K562 (cell line): ENCODE results near the gene LTB4R2. TPM values are rescaled to one million over a fixed set of nuclear protein-coding genes. Genes with fewer than 3 reads are reported as not detected.

Experiments used
- ATAC-seq: fragments of 200-7000 bp; cut with Tn5 transposase; 3 replicates; pipeline ENCODE4 v1.9.1; 2020; ENCODE audit warnings: moderate library complexity
- BruUV-seq: library from RNA; stranded (reverse); fragments of 400-500 nt; replicated peaks from 2 replicates; lab custom pipeline; 2021; lab: Mats Ljungman, UMichigan
- CTCF ChIA-PET: fragments of 300-600 bp; formaldehyde crosslinking; extraction: SDS; loops from one replicate; lab custom pipeline; 2021; ENCODE audit warnings: low intra/inter-chr PET ratio; lab: Yijun Ruan, JAX
- POLR2A ChIA-PET: fragments of 300-600, 350-650 bp; sonication (Branson Sonifier 250); formaldehyde crosslinking; extraction: SDS; loops from one replicate; lab custom pipeline; 2021; ENCODE audit warnings: antibody characterized with exemption, inconsistent platforms; lab: Yijun Ruan, JAX
- DNase-seq, 4 experiments: peaks; one replicate each; pipeline versions ENCODE4 v3.0.0 to v3.0.0-alpha.2; 2011 to 2018; ENCODE audit warnings: low spot score in 3 of 4, mixed read lengths in 3 of 4; ENCODE audit errors: extremely low read depth in 1 of 4
- FAIRE-seq: peaks from 2 replicates; lab custom pipeline; 2011; peaks lifted over from hg19 to GRCh38; lab: Jason Lieb, UNC
- H2AFZ ChIP-seq: 2 replicates; pipeline ENCODE4 v1.6.0; 2011; ENCODE audit warnings: low read depth, low read length, control low read depth, inconsistent platforms
- H3K27ac ChIP-seq: fragments of 200-600 bp; 3 replicates; pipeline ENCODE4 v1.8.0; 2011; ENCODE audit warnings: low read depth, mild to moderate bottlenecking, control low read depth, inconsistent platforms, low read length, moderate library complexity, mixed read lengths; ENCODE audit errors: extremely low read depth
- H3K27me3 ChIP-seq, 2 experiments: fragments of 300-600 bp in 1 of 2; 2 replicates in 1 of 2; 3 replicates in 1 of 2; pipeline versions ENCODE4 v1.6.0 to v1.8.0; 2011; ENCODE audit warnings: inconsistent platforms in 2 of 2, low read length in 2 of 2, mild to moderate bottlenecking in 1 of 2, mixed read lengths in 1 of 2, moderate library complexity in 1 of 2; ENCODE audit not compliant: control insufficient read depth in 2 of 2, insufficient read depth in 2 of 2
- H3K36me3 ChIP-seq: fragments of 300-600 bp; 3 replicates; pipeline ENCODE4 v1.8.0; 2011; ENCODE audit warnings: mild to moderate bottlenecking, low read length, inconsistent platforms; ENCODE audit not compliant: control insufficient read depth, insufficient read depth
- H3K4me1 ChIP-seq, 2 experiments: fragments of 200-600 bp in 1 of 2; replicated peaks in 1 of 2; 2 replicates in 1 of 2; 3 replicates in 1 of 2; pipeline versions ENCODE4 v1.5.1 to v1.8.0; 2011; ENCODE audit warnings: inconsistent platforms in 2 of 2, low read length in 2 of 2, mild to moderate bottlenecking in 1 of 2, mixed read lengths in 1 of 2, moderate library complexity in 1 of 2; ENCODE audit not compliant: control insufficient read depth in 2 of 2, insufficient read depth in 2 of 2
- H3K4me2 ChIP-seq: 2 replicates; pipeline ENCODE4 v1.6.1; 2011; ENCODE audit warnings: low read length, control low read depth, inconsistent platforms, mixed read lengths; ENCODE audit not compliant: insufficient read depth
- H3K4me3 ChIP-seq: fragments of 200-600 bp; sonication (generic), shearing (Covaris generic); 2 replicates; pipeline ENCODE4 v1.5.1; 2016; ENCODE audit warnings: control low read depth, inconsistent platforms
- H3K79me2 ChIP-seq: fragments of 200-600 bp; 3 replicates; pipeline ENCODE4 v1.8.0; 2011; ENCODE audit warnings: low read length, inconsistent platforms; ENCODE audit not compliant: control insufficient read depth, insufficient read depth
- H3K9ac ChIP-seq, 2 experiments: 2 replicates each; pipeline versions ENCODE4 v1.6.0 to v1.6.1; 2011; ENCODE audit warnings: low read depth in 2 of 2, low read length in 2 of 2, control low read depth in 1 of 2, inconsistent platforms in 1 of 2, mild to moderate bottlenecking in 1 of 2, mixed read lengths in 1 of 2; ENCODE audit not compliant: insufficient read depth in 1 of 2
- H3K9me1 ChIP-seq: one replicate; pipeline ENCODE4 v1.6.0; 2011; ENCODE audit warnings: inconsistent platforms, mild to moderate bottlenecking, low read length, moderate library complexity; ENCODE audit not compliant: control insufficient read depth, insufficient read depth
- H3K9me3 ChIP-seq: replicated peaks from 2 replicates; pipeline ENCODE4 v1.5.1; 2011; ENCODE audit warnings: low read depth, low read length, inconsistent platforms; ENCODE audit not compliant: control insufficient read depth, insufficient read depth
- H4K20me1 ChIP-seq: replicated peaks from 2 replicates; pipeline ENCODE4 v1.6.1; 2011; ENCODE audit warnings: low read length, inconsistent platforms, mixed read lengths; ENCODE audit not compliant: control insufficient read depth, insufficient read depth
- CEBPG ChIP-seq, 3 experiments: fragments of 200-800 bp in 1 of 3; sonication (Bioruptor generic) in 1 of 3; sonication (generic) in 1 of 3; formaldehyde crosslinking in 1 of 3; IDR thresholded peaks in 2 of 3; conservative IDR thresholded peaks in 1 of 3; 2 replicates each; pipeline versions ENCODE4 v1.6.1 to v1.8.0; 2016 to 2022; ENCODE audit warnings: missing compliant biosample characterization in 2 of 3, missing genetic modification characterization in 2 of 3, mild to moderate bottlenecking in 1 of 3, missing genetic modification reagents in 1 of 3
- GATAD2A ChIP-seq: fragments of 450-650 bp; IDR thresholded peaks from 2 replicates; pipeline ENCODE4 v1.6.1; 2017
- GTF3C2 ChIP-seq: IDR thresholded peaks from 3 replicates; pipeline ENCODE4 v1.6.1; 2011; ENCODE audit warnings: borderline replicate concordance, mild to moderate bottlenecking, moderate library complexity; ENCODE audit not compliant: insufficient read length; ENCODE audit errors: extremely low read depth
- HNRNPUL1 ChIP-seq: fragments of 200-400 bp; formaldehyde crosslinking; IDR thresholded peaks from 2 replicates; pipeline ENCODE4 v1.6.1; 2017; ENCODE audit warnings: low read length
- HOMEZ ChIP-seq: fragments of 250-450 bp; sonication (Bioruptor Pico); IDR thresholded peaks from 2 replicates; pipeline ENCODE4 v1.4.0; 2020; ENCODE audit warnings: mild to moderate bottlenecking, moderate library complexity
- NFE2L1 ChIP-seq: fragments of 450-650 bp; IDR thresholded peaks from 2 replicates; pipeline ENCODE4 v1.6.1; 2016; ENCODE audit warnings: missing genetic modification characterization, low read depth, mild to moderate bottlenecking, missing compliant biosample characterization, moderate library complexity, borderline replicate concordance
- POLR2H ChIP-seq: IDR thresholded peaks from 2 replicates; pipeline ENCODE4 v1.6.1; 2016; ENCODE audit warnings: missing genetic modification characterization, low read depth, mild to moderate bottlenecking, control low read depth, missing compliant biosample characterization, moderate library complexity
- THRAP3 ChIP-seq: fragments of 450-650 bp; IDR thresholded peaks from 2 replicates; pipeline ENCODE4 v1.6.1; 2016; ENCODE audit warnings: mild to moderate bottlenecking, inconsistent platforms, borderline replicate concordance
- ZBTB49 ChIP-seq: sonication (generic); formaldehyde crosslinking; IDR thresholded peaks from 2 replicates; pipeline ENCODE4 v1.8.0; 2022; ENCODE audit warnings: missing genetic modification reagents, mild to moderate bottlenecking, borderline replicate concordance
- ZSCAN29 ChIP-seq: fragments of 450-650 bp; IDR thresholded peaks from 2 replicates; pipeline ENCODE4 v1.6.1; 2017
- WGBS: fragments of 100-300 bp; shearing (Covaris generic); methylation state at CpG from one replicate; pipeline ENCODE4 v1.1.6; 2016; ENCODE audit warnings: low coverage, mixed read lengths; ENCODE audit not compliant: insufficient coverage; ENCODE audit errors: missing lambda C conversion rate; 5-methylcytosine and 5-hydroxymethylcytosine counted together
- in situ Hi-C: fragments of 300-500 bp; cut with MboI; formaldehyde crosslinking; loops from 4 replicates; pipeline ENCODE4 v1.15.0; 2018; ENCODE audit warnings: inconsistent platforms, mixed read lengths
- intact Hi-C: fragments of 100-400 bp; cut with micrococcal nuclease; formaldehyde crosslinking; loops from 2 replicates; pipeline ENCODE4 v1.14.2; 2022
- polyA plus RNA-seq, 8 experiments: library from polyadenylated mRNA; depleted of rRNA in 4 of 8; stranded (reverse) in 5 of 8; unstranded in 3 of 8; fragments of >200 nt; fragmentation: Nextera tagmentation in 2 of 8; fragmentation: Illumina TruSeq in 1 of 8; extraction: Ambion mirVana in 2 of 8; extraction: Trizol in 1 of 8; gene quantifications; 2 replicates each; pipeline versions ENCODE4 v1.2.1 to v1.2.3, GENCODE V29; 2011 to 2014; ENCODE audit warnings: inconsistent platforms in 1 of 8, missing spikeins in 1 of 8
- total RNA-seq, 7 experiments: library from RNA; depleted of rRNA in 6 of 7; stranded (reverse); fragments of >200 nt in 6 of 7; fragmentation: Illumina TruSeq in 2 of 7; extraction: Trizol in 2 of 7; gene quantifications; 2 replicates each; pipeline versions ENCODE4 v1.2.1 to v1.2.3, GENCODE V29; 2011 to 2021; ENCODE audit warnings: low replicate concordance in 1 of 7

LTB4R2 gene
- total and polyA plus RNA-seq, 9 of the 15 experiments (the other 6 are each of a cell fraction or from before 2014, with no cell fraction given), result 0.03 to 11.6 (median 2.8) TPM; not detected in 1

- H4K20me1 ChIP-seq, result no peaks in the 10 kb centered on the region
- H3K4me1 ChIP-seq, result peaks cover 2 to 4% of the 10 kb centered on the region in 2 experiments; a peak in 2 of 5 replicates
- intact Hi-C loops, result no loop called here
- POLR2A ChIA-PET, result interaction anchor here (0.6 to 1.8 kb wide), 8 partner anchors 9 to 469 kb away, joined by 3 to 6 read pairs (median 4); partner anchors contain the start of genes DHRS1, NOP9, PCK2 and TINF2
- 70% methylated on average over 6 of the region's 7 CpGs for WGBS
- FAIRE-seq, result no peak
- no peaks in the 10 kb centered on the region for H3K9me1 ChIP-seq
- H3K27me3 ChIP-seq, result no peaks in the 10 kb centered on the region
- DNase-seq, result no peak
- no peak overlapping the region for H3K27ac ChIP-seq
- H3K79me2 ChIP-seq, result no peaks in the 10 kb centered on the region
- CTCF ChIA-PET, result interaction anchor here (1.2 kb wide), 1 partner anchor 66 kb away, joined by 5 read pairs; the partner anchor contains the start of gene TINF2
- H3K9ac ChIP-seq, result no peak overlapping the region
- peaks cover 63% of the 10 kb centered on the region; the same call in 2 of the 3 replicates for H3K36me3 ChIP-seq
- no peaks in the 10 kb centered on the region for H3K9me3 ChIP-seq
- no peak overlapping the region for H3K4me3 ChIP-seq
- in situ Hi-C loops, result no loop called here
- no TSS peak for BruUV-seq
- no peak overlapping the region for H2AFZ ChIP-seq
- no peak for ATAC-seq
- TF ChIP-seq THRAP3, result no peak
- TF ChIP-seq ZSCAN29, result no peak
- TF ChIP-seq NFE2L1 (tag), result no peak
- TF ChIP-seq GTF3C2, result no peak
- TF ChIP-seq CEBPG (CRISPR knock-in tag; IDR thresholded peaks at IDR 0.05), result no peak
- no peak for TF ChIP-seq CEBPG (tag; conservative IDR thresholded peaks at IDR 0.05 in 1 of 2, IDR thresholded peaks at IDR 0.05 in 1 of 2)
- TF ChIP-seq POLR2H (tag), result no peak
- TF ChIP-seq ZBTB49 (CRISPR knock-in tag), result no peak
- no peak for TF ChIP-seq HNRNPUL1
- TF ChIP-seq GATAD2A, result no peak
- TF ChIP-seq HOMEZ, result no peak
- H3K4me2 ChIP-seq, result no peak overlapping the region
These were observed 1.4 kb upstream of the LTB4R2 start for GRCh38 chr14:24308342-24309124.
